SK-N-SH (cell line): ENCODE data around the gene SYNGR2. TPM values are rescaled to one million over a fixed set of nuclear protein-coding genes. Genes with fewer than 3 reads are reported as not detected.

ENCODE experiments used
- CTCF ChIA-PET: fragments of 300-600, 350-600 bp; formaldehyde crosslinking; extraction: SDS; loops from one replicate; lab custom pipeline; 2021; lab: Yijun Ruan, JAX
- POLR2A ChIA-PET: fragments of 350-600 bp; sonication (Branson Sonifier 250); formaldehyde crosslinking; extraction: SDS; loops from one replicate; lab custom pipeline; 2020; ENCODE audit warnings: antibody characterized with exemption, inconsistent platforms; lab: Yijun Ruan, JAX
- DNase-seq: peaks from one replicate; pipeline ENCODE4 v3.0.0; 2012
- H2AFZ ChIP-seq: fragments of 200-600 bp; sonication (generic); 2 replicates; pipeline ENCODE4 v1.8.1; 2016; ENCODE audit warnings: antibody characterized with exemption, mild to moderate bottlenecking, low read depth
- H3F3A ChIP-seq: fragments of 200-600 bp; sonication (generic); replicated peaks from 2 replicates; pipeline ENCODE3; 2016; ENCODE audit warnings: antibody characterized with exemption, mild to moderate bottlenecking; ENCODE audit not compliant: insufficient read depth
- H3K27ac ChIP-seq, 2 experiments: fragments of 200-500 bp in 1 of 2; fragments of 200-600 bp in 1 of 2; sonication (Bioruptor generic) in 1 of 2; sonication (generic), shearing (Covaris generic) in 1 of 2; 2 replicates each; pipeline versions ENCODE4 v1.5.1 to v1.6.1; 2014 to 2016; ENCODE audit warnings: low read depth in 2 of 2, inconsistent platforms in 1 of 2, low read length in 1 of 2, mild to moderate bottlenecking in 1 of 2, mixed read lengths in 1 of 2
- H3K27me3 ChIP-seq: fragments of 200-600 bp; sonication (generic), shearing (Covaris generic); 2 replicates; pipeline ENCODE4 v1.6.1; 2016; ENCODE audit warnings: mixed run types; ENCODE audit not compliant: insufficient read depth
- H3K36me3 ChIP-seq, 2 experiments: fragments of 200-500 bp in 1 of 2; fragments of 200-600 bp in 1 of 2; sonication (Bioruptor generic) in 1 of 2; sonication (generic) in 1 of 2; replicated peaks in 1 of 2; 2 replicates each; pipeline versions ENCODE3 to v1.5.1; 2014 to 2016; ENCODE audit warnings: low read length in 1 of 2, mild to moderate bottlenecking in 1 of 2; ENCODE audit not compliant: insufficient read depth in 2 of 2, control insufficient read depth in 1 of 2
- H3K4me1 ChIP-seq, 2 experiments: fragments of 200-500 bp in 1 of 2; fragments of 200-600 bp in 1 of 2; sonication (Bioruptor generic) in 1 of 2; sonication (generic), shearing (Covaris generic) in 1 of 2; 2 replicates each; pipeline versions ENCODE4 v1.5.1 to v1.6.1; 2014 to 2016; ENCODE audit warnings: low read depth in 1 of 2, low read length in 1 of 2, mixed run types in 1 of 2; ENCODE audit not compliant: insufficient read depth in 2 of 2, control insufficient read depth in 1 of 2
- H3K4me2 ChIP-seq: fragments of 200-600 bp; sonication (generic), shearing (Covaris generic); 2 replicates; pipeline ENCODE4 v1.6.1; 2017; ENCODE audit warnings: mixed run types
- H3K4me3 ChIP-seq, 2 experiments: fragments of 200-500 bp in 1 of 2; fragments of 200-600 bp in 1 of 2; sonication (Bioruptor generic) in 1 of 2; sonication (generic), shearing (Covaris generic) in 1 of 2; 2 replicates each; pipeline versions ENCODE4 v1.5.1 to v1.8.1; 2014 to 2016; ENCODE audit warnings: low read depth in 2 of 2, inconsistent platforms in 1 of 2, low read length in 1 of 2, mild to moderate bottlenecking in 1 of 2, mixed read lengths in 1 of 2, moderate library complexity in 1 of 2
- H3K79me2 ChIP-seq: fragments of 200-600 bp; sonication (generic); 2 replicates; pipeline ENCODE4 v1.8.1; 2017; ENCODE audit warnings: mild to moderate bottlenecking; ENCODE audit not compliant: insufficient read depth
- H3K9ac ChIP-seq: fragments of 200-600 bp; sonication (generic); 2 replicates; pipeline ENCODE4 v1.6.1; 2017; ENCODE audit warnings: mixed run types
- H3K9me2 ChIP-seq: fragments of 200-600 bp; sonication (generic); 2 replicates; pipeline ENCODE4 v1.6.1; 2017; ENCODE audit warnings: mixed run types
- H3K9me3 ChIP-seq: fragments of 200-600 bp; sonication (generic); 2 replicates; pipeline ENCODE4 v1.6.1; 2017; ENCODE audit warnings: mixed run types, mild to moderate bottlenecking, moderate library complexity
- H4K20me1 ChIP-seq: fragments of 200-600 bp; sonication (generic); 2 replicates; pipeline ENCODE4 v1.6.1; 2017; ENCODE audit warnings: mild to moderate bottlenecking, mixed run types; ENCODE audit not compliant: insufficient read depth
- CHD2 ChIP-seq: fragments of 150-350 bp; IDR thresholded peaks from 2 replicates; pipeline ENCODE4 v1.6.1; 2018; ENCODE audit warnings: low read length; ENCODE audit not compliant: partially characterized antibody
- EP300 ChIP-seq, 2 experiments: IDR thresholded peaks; 2 replicates each; pipeline versions ENCODE4 v1.4.0 to v1.6.1; 2012; ENCODE audit warnings: borderline replicate concordance in 1 of 2, low read depth in 1 of 2, low read length in 1 of 2
- GABPA ChIP-seq: IDR thresholded peaks from 2 replicates; pipeline ENCODE4 v1.4.0; 2012; ENCODE audit warnings: low read depth, mild to moderate bottlenecking
- JUND ChIP-seq: IDR thresholded peaks from 2 replicates; pipeline ENCODE4 v1.4.0; 2012
- MEF2A ChIP-seq: IDR thresholded peaks from 2 replicates; pipeline ENCODE4 v1.4.0; 2012; ENCODE audit warnings: low read depth, borderline replicate concordance
- MXI1 ChIP-seq: IDR thresholded peaks from 2 replicates; pipeline ENCODE4 v1.6.1; 2012; ENCODE audit warnings: mild to moderate bottlenecking, low read depth, low read length, improper control_type of control experiment
- NFIC ChIP-seq: IDR thresholded peaks from 2 replicates; pipeline ENCODE4 v1.4.0; 2012; ENCODE audit warnings: borderline replicate concordance
- NRF1 ChIP-seq: IDR thresholded peaks from 2 replicates; pipeline ENCODE4 v1.6.1; 2012; ENCODE audit warnings: low read depth, mild to moderate bottlenecking, low read length
- RAD21 ChIP-seq: IDR thresholded peaks from 2 replicates; pipeline ENCODE4 v1.6.1; 2012; ENCODE audit warnings: mild to moderate bottlenecking, low read length
- SIN3A ChIP-seq: IDR thresholded peaks from 2 replicates; pipeline ENCODE4 v1.6.1; 2012; ENCODE audit warnings: low read depth, mild to moderate bottlenecking, low read length, moderate library complexity, borderline replicate concordance
- SMC3 ChIP-seq: IDR thresholded peaks from 2 replicates; pipeline ENCODE4 v1.6.1; 2012; ENCODE audit warnings: low read depth, low read length, improper control_type of control experiment
- YY1 ChIP-seq: IDR thresholded peaks from 2 replicates; pipeline ENCODE4 v1.4.0; 2012; ENCODE audit warnings: low read depth, mild to moderate bottlenecking
- WGBS: methylation state at CpG from one replicate; pipeline ENCODE4 v1.1.6; 2017; ENCODE audit warnings: low lambda C conversion rate; 5-methylcytosine and 5-hydroxymethylcytosine counted together
- polyA plus RNA-seq, 3 experiments: library from polyadenylated mRNA; depleted of rRNA; stranded (reverse); fragments of >200 nt; gene quantifications; 2 replicates each; pipeline ENCODE4 v1.2.3, GENCODE V29; 2012
- TF ChIP-seq, protein P1 (sequence below): IDR thresholded peaks from 2 replicates; pipeline ENCODE4 v1.4.0; 2012; ENCODE audit warnings: low read depth, borderline replicate concordance
- TF ChIP-seq, protein P2 (sequence below): fragments of 200-600 bp; sonication (generic); IDR thresholded peaks from 2 replicates; pipeline ENCODE4 v1.6.1; 2017; ENCODE audit warnings: antibody characterized with exemption, mild to moderate bottlenecking, moderate library complexity
- TF ChIP-seq, protein P3 (sequence below): fragments of 150-350 bp; IDR thresholded peaks from 2 replicates; pipeline ENCODE4 v1.6.1; 2016; ENCODE audit warnings: mild to moderate bottlenecking, low read depth, low read length

The SYNGR2 gene
- polyA plus RNA-seq, 1 of the 3 experiments (the other 2 are of a cell fraction), result 181 TPM

DNA sequence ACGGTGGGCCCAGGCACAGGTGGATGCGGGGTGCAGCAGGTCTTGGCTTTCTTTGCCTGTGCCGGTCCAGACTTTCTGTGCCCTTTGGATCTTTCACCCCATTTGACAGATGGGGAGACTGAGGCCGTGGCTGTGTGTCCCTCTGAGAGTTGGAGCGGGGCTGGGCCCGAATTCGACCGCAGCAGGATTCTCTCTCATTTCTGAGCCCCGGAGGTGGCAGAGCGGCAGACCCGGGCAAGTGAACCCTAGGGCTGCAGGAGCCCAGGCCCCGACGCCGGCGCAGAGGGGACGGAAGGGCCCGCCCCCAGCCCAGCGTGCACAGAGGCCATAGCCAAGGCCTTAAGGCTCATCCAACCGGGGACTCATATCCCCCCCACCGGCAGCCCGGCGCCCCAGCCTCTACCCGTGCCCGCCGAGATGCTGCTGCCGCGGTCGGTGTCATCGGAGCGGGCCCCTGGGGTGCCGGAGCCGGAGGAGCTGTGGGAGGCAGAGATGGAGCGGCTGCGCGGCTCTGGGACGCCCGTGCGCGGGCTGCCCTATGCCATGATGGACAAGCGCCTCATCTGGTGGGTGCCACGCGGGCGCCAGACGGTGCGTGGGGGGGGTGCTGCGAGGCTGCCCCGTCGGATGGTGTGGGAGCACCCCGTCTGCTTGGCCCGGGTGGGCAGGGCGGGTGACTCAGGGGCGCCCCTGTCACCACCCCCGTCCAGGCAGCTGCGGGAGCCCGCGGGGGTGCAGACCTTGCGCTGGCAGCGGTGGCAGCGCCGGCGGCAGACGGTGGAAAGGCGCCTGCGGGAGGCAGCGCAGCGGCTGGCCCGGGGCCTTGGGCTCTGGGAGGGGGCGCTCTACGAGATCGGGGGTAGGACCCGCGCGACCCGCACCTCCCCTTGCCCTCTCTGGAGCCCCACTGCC is 37.0 kb upstream of the SYNGR2 start:
- Histone ChIP-seq H3K4me2 (no peak overlapping the region; the same call in 1 of the 2 replicates), H3F3A (no peaks in the 10 kb centered on the region), H3K27me3 (peaks cover 3% of the 10 kb centered on the region), H3K4me3 (no peak overlapping the region), H3K9me3 (no peaks in the 10 kb centered on the region), H3K9ac (no peak overlapping the region), H3K36me3 (no peaks in the 10 kb centered on the region), H3K9me2 (no peaks in the 10 kb centered on the region), H3K4me1 (peaks cover 4 to 25% of the 10 kb centered on the region in 2 experiments; a peak in 1 of 4 replicates), H4K20me1 (no peaks in the 10 kb centered on the region), H2AFZ (no peak overlapping the region), H3K79me2 (no peaks in the 10 kb centered on the region), H3K27ac (no peak overlapping the region)
- DNase-seq, result peak; percentile 81
- POLR2A ChIA-PET, result no interaction called here
- WGBS, result 50% methylated on average over 32 of the region's 74 CpGs
- no peak for TF ChIP-seq CHD2
- no peak for TF ChIP-seq NRF1
- TF ChIP-seq JUND, result no peak
- TF ChIP-seq MEF2A, result no peak
- TF ChIP-seq YY1, result no peak
- no peak for TF ChIP-seq NFIC
- TF ChIP-seq GABPA, result no peak
- TF ChIP-seq RAD21, result no peak
- TF ChIP-seq, protein P1, sequence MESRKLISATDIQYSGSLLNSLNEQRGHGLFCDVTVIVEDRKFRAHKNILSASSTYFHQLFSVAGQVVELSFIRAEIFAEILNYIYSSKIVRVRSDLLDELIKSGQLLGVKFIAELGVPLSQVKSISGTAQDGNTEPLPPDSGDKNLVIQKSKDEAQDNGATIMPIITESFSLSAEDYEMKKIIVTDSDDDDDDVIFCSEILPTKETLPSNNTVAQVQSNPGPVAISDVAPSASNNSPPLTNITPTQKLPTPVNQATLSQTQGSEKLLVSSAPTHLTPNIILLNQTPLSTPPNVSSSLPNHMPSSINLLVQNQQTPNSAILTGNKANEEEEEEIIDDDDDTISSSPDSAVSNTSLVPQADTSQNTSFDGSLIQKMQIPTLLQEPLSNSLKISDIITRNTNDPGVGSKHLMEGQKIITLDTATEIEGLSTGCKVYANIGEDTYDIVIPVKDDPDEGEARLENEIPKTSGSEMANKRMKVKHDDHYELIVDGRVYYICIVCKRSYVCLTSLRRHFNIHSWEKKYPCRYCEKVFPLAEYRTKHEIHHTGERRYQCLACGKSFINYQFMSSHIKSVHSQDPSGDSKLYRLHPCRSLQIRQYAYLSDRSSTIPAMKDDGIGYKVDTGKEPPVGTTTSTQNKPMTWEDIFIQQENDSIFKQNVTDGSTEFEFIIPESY, result no peak
- TF ChIP-seq, protein P2, sequence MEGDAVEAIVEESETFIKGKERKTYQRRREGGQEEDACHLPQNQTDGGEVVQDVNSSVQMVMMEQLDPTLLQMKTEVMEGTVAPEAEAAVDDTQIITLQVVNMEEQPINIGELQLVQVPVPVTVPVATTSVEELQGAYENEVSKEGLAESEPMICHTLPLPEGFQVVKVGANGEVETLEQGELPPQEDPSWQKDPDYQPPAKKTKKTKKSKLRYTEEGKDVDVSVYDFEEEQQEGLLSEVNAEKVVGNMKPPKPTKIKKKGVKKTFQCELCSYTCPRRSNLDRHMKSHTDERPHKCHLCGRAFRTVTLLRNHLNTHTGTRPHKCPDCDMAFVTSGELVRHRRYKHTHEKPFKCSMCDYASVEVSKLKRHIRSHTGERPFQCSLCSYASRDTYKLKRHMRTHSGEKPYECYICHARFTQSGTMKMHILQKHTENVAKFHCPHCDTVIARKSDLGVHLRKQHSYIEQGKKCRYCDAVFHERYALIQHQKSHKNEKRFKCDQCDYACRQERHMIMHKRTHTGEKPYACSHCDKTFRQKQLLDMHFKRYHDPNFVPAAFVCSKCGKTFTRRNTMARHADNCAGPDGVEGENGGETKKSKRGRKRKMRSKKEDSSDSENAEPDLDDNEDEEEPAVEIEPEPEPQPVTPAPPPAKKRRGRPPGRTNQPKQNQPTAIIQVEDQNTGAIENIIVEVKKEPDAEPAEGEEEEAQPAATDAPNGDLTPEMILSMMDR, result no peak; the same call in 1 of the 2 replicates
- TF ChIP-seq, protein P3, sequence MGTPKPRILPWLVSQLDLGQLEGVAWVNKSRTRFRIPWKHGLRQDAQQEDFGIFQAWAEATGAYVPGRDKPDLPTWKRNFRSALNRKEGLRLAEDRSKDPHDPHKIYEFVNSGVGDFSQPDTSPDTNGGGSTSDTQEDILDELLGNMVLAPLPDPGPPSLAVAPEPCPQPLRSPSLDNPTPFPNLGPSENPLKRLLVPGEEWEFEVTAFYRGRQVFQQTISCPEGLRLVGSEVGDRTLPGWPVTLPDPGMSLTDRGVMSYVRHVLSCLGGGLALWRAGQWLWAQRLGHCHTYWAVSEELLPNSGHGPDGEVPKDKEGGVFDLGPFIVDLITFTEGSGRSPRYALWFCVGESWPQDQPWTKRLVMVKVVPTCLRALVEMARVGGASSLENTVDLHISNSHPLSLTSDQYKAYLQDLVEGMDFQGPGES, result no peak
- no peak for TF ChIP-seq SIN3A
- no peak for TF ChIP-seq EP300 (IDR thresholded peaks at IDR 0.05; ENCODE audit: borderline replicate concordance in 1 of 2, low read depth in 1 of 2, low read length in 1 of 2)
- no peak for TF ChIP-seq SMC3
- no peak for TF ChIP-seq MXI1
- CTCF ChIA-PET, result interaction anchor here (0.5 to 8.0 kb wide), 6 partner anchors 8 to 112 kb away, joined by 3 to 100 read pairs (median 3); partner anchors contain the start of gene C17orf99
